HG02852 (cell line): ENCODE data around the gene MEF2A.
"Not testable (repeated sequence)": the region's sequence is repeated elsewhere in the genome, so short reads cannot be mapped to it uniquely, and the experiment has no call there.

Experiments
- ATAC-seq: cut with Tn5 transposase; IDR thresholded peaks from one replicate; pipeline ENCODE4 v1.9.1; 2021; ENCODE audit warnings: mild to moderate bottlenecking, moderate library complexity; ENCODE audit not compliant: unreplicated experiment

Gene MEF2A

GRCh38 chr15:99727330-99727729 is 161.5 kb downstream of the MEF2A start:
- ATAC-seq, result no peak

- no peak for ATAC-seq
These were observed 161.9 kb downstream of the MEF2A start for GRCh38 chr15:99727733-99728132.

- no peak for ATAC-seq
These were observed 163.1 kb downstream of the MEF2A start for GRCh38 chr15:99728916-99729315.

- no peak for ATAC-seq
These were observed 163.5 kb downstream of the MEF2A start for GRCh38 chr15:99729327-99729726.

- ATAC-seq, result no peak
These were observed 164.1 kb downstream of the MEF2A start for GRCh38 chr15:99729920-99730319.

- no peak for ATAC-seq
These were observed 165.7 kb downstream of the MEF2A start for GRCh38 chr15:99731336-99732123.

- no peak for ATAC-seq
These were observed 166.5 kb downstream of the MEF2A start for GRCh38 chr15:99732124-99732750.

- ATAC-seq, result peak; percentile 27
These were observed 167.0 kb downstream of the MEF2A start for GRCh38 chr15:99732751-99733267.

GRCh38 chr15:99733268-99734039 is 167.7 kb downstream of the MEF2A start, which contains the start of gene LYSMD4:
LYSMD4 (minus strand) TSS chr15:99733437; CDS start chr15:99731999, 1,438 bp downstream.
- ATAC-seq, result peak; percentile 99

- not testable (repeated sequence) for ATAC-seq
These were observed 168.2 kb downstream of the MEF2A start for GRCh38 chr15:99734040-99734291.

- ATAC-seq, result no peak
These were observed 168.8 kb downstream of the MEF2A start for GRCh38 chr15:99734575-99734974.

- ATAC-seq, result no peak
These were observed 170.1 kb downstream of the MEF2A start for GRCh38 chr15:99735868-99736267.

GRCh38 chr15:99736702-99737101 is 170.9 kb downstream of the MEF2A start:
- ATAC-seq, result no peak

- ATAC-seq, result no peak
These were observed 172.4 kb downstream of the MEF2A start for GRCh38 chr15:99738021-99738847.

- ATAC-seq, result no peak
These were observed 176.1 kb downstream of the MEF2A start for GRCh38 chr15:99741835-99742234.

- no peak for ATAC-seq
These were observed 178.4 kb downstream of the MEF2A start for GRCh38 chr15:99744142-99744541.

GRCh38 chr15:99745370-99746086 is 179.7 kb downstream of the MEF2A start:
- ATAC-seq, result no peak

- no peak for ATAC-seq
These were observed 183.6 kb downstream of the MEF2A start for GRCh38 chr15:99749386-99749785.

GRCh38 chr15:99750326-99750725 is 184.5 kb downstream of the MEF2A start:
- not testable (repeated sequence) for ATAC-seq

GRCh38 chr15:99752556-99752955 is 186.8 kb downstream of the MEF2A start:
- ATAC-seq, result no peak
